BE2C (cell line): ENCODE measurements around the gene NR0B2.

Experiments used
- DNase-seq: peaks from one replicate; pipeline ENCODE4 v3.0.0-alpha.2; 2020
- H3K27me3 ChIP-seq: fragments of 250-450 bp; sonication (Bioruptor Pico); 2 replicates; pipeline ENCODE4 v1.5.1; 2020; ENCODE audit warnings: mild to moderate bottlenecking
- H3K36me3 ChIP-seq: fragments of 250-450 bp; sonication (Bioruptor Pico); 2 replicates; pipeline ENCODE4 v1.5.1; 2020; ENCODE audit warnings: mild to moderate bottlenecking
- H3K4me1 ChIP-seq: fragments of 250-450 bp; sonication (Bioruptor Pico); 2 replicates; pipeline ENCODE4 v1.5.1; 2020
- H3K4me3 ChIP-seq: 2 replicates; pipeline ENCODE4 v1.5.1; 2011; ENCODE audit warnings: low read depth, low read length
- H3K9me3 ChIP-seq: fragments of 250-450 bp; sonication (Bioruptor Pico); 2 replicates; pipeline ENCODE4 v1.5.1; 2020
- CTCF ChIP-seq: IDR thresholded peaks from 2 replicates; pipeline ENCODE4 v1.5.1; 2012; ENCODE audit warnings: mild to moderate bottlenecking, low read depth, low read length

The NR0B2 gene

GRCh38 chr1:26941311-26941710 lies 27.5 kb upstream of the NR0B2 start:
- H3K36me3 ChIP-seq = peaks cover 14% of the 10 kb centered on the region
- no peaks in the 10 kb centered on the region for H3K9me3 ChIP-seq
- H3K4me3 ChIP-seq = no peak overlapping the region
- no peak for DNase-seq
- no peaks in the 10 kb centered on the region for H3K27me3 ChIP-seq
- H3K4me1 ChIP-seq = no peaks in the 10 kb centered on the region
- TF ChIP-seq CTCF = no peak

- H3K4me1 ChIP-seq = no peaks in the 10 kb centered on the region
- H3K27me3 ChIP-seq = no peaks in the 10 kb centered on the region
- no peak overlapping the region for H3K4me3 ChIP-seq
- H3K9me3 ChIP-seq = no peaks in the 10 kb centered on the region
- no peak for DNase-seq
- H3K36me3 ChIP-seq = peaks cover 17% of the 10 kb centered on the region
- no peak for TF ChIP-seq CTCF
Observed at GRCh38 chr1:26938659-26939025, 24.9 kb upstream of the NR0B2 start.

- no peak for DNase-seq
- Histone ChIP-seq H3K27me3 (no peaks in the 10 kb centered on the region), H3K4me1 (no peaks in the 10 kb centered on the region), H3K36me3 (peaks cover 17% of the 10 kb centered on the region), H3K9me3 (no peaks in the 10 kb centered on the region), H3K4me3 (no peak overlapping the region)
- no peak for TF ChIP-seq CTCF
Observed at GRCh38 chr1:26938004-26938658, 24.4 kb upstream of the NR0B2 start.

- H3K4me1 ChIP-seq = no peaks in the 10 kb centered on the region
- no peaks in the 10 kb centered on the region for H3K27me3 ChIP-seq
- peaks cover 11% of the 10 kb centered on the region for H3K36me3 ChIP-seq
- DNase-seq = no peak
- H3K9me3 ChIP-seq = no peaks in the 10 kb centered on the region
- no peak overlapping the region for H3K4me3 ChIP-seq
- TF ChIP-seq CTCF = no peak
Observed at GRCh38 chr1:26936823-26937222, 23.0 kb upstream of the NR0B2 start.

- TF ChIP-seq CTCF = no peak
- Histone ChIP-seq H3K4me3 (no peak overlapping the region), H3K4me1 (no peaks in the 10 kb centered on the region), H3K36me3 (peaks cover 13% of the 10 kb centered on the region; the same call in 1 of the 2 replicates), H3K27me3 (no peaks in the 10 kb centered on the region), H3K9me3 (no peaks in the 10 kb centered on the region)
- no peak for DNase-seq
Observed at GRCh38 chr1:26932531-26932930, 18.8 kb upstream of the NR0B2 start.

- H3K27me3 ChIP-seq = no peaks in the 10 kb centered on the region
- H3K4me1 ChIP-seq = no peaks in the 10 kb centered on the region
- peaks cover 17% of the 10 kb centered on the region for H3K36me3 ChIP-seq
- H3K9me3 ChIP-seq = no peaks in the 10 kb centered on the region
- DNase-seq = no peak
- no peak for TF ChIP-seq CTCF
- H3K4me3 ChIP-seq = no peak overlapping the region
Observed at GRCh38 chr1:26923711-26924110, 9.9 kb upstream of the NR0B2 start.
